Esophagus muscularis mucosa (tissue), 3 donors: ENCODE data around the gene RTN4.

Source experiments
- CTCF ChIP-seq, 3 experiments: fragments of 200-600 bp in 2 of 3; fragments of 450-650 bp in 1 of 3; sonication (generic) in 2 of 3; IDR thresholded peaks; one replicate each; pipeline ENCODE4 v1.5.1; 2017 to 2019; ENCODE audit warnings: antibody characterized with exemption in 3 of 3, mild to moderate bottlenecking in 2 of 3, moderate library complexity in 1 of 3
- POLR2AphosphoS5 ChIP-seq, 2 donors: sonication (generic); formaldehyde crosslinking; IDR thresholded peaks; one replicate each; pipeline ENCODE4 v1.6.1; 2017; ENCODE audit warnings: antibody characterized with exemption in 2 of 2

DNA sequence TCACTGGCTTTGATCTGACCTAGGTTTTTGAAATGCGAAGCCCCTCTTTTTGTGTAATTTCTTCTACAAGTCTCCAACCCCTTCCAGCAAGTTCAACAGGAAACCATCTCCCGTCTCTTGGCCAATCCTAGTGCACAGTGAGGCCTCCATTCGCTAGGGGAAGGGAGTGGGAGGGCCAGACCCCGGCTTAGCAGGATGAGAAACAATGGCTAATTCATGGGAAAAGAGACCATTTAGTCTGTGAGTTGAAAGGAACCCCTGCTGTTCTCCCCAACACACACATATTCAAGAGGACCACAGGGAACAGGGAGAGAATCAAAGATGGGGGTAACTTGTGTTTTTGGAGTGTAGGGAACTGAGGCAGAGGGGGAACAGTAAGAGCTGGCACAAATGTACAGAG is 83.0 kb downstream of the RTN4 start:
- TF ChIP-seq CTCF (IDR thresholded peaks at IDR 0.05) (no peak), POLR2AphosphoS5 (IDR thresholded peaks at IDR 0.05) (no peak)
